HCEC 1CT (cell line): ENCODE measurements around the gene SEPTIN10.

ENCODE experiments used
- DNase-seq: peaks from one replicate; pipeline ENCODE4 v3.0.0-alpha.2; 2017

The SEPTIN10 gene

DNA sequence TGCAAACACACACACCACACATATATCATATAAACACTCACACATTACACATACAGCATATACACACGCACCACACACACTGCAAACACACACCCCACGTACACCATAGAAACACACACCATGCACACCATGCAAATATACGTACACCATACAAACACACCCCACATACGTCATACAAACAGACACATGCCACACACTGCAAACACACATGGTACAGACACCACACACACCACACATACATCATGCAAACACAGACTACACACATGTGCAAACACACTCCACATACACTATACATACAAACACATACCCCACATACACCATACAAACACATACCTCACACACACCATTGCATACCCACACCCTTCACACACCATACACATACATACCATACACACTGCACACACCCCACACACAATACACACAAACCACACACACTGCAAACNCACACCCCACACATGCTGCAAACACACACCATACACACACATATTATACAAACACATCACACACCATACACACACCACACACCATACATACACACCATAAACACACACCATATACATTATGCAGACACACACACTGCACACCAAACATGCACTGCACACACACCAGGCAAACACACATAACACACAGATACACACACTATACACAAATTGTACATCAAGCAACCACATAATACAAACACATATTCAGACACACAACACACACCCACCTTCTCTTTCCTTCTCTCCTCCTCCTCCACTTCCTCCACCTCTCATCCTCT is 120.4 kb downstream of the SEPTIN10 start:
- DNase-seq = no peak
